HFFc6 (cell line): Measurements from ENCODE around the gene DENND2D. TPM values are rescaled to one million over a fixed set of nuclear protein-coding genes. Genes with fewer than 3 reads are reported as not detected.

Experiments used
- DNase-seq: peaks from one replicate; pipeline ENCODE4 v3.0.0-alpha.2; 2018
- H3K27ac Mint-ChIP-seq: 2 replicates; pipeline ENCODE4 v1.8.0; 2020; ENCODE audit warnings: mild to moderate bottlenecking, mixed read lengths
- H3K27me3 Mint-ChIP-seq: 2 replicates; pipeline ENCODE4 v1.8.0; 2021; ENCODE audit warnings: mild to moderate bottlenecking, moderate library complexity, mixed read lengths; ENCODE audit not compliant: insufficient read depth
- H3K36me3 Mint-ChIP-seq: 2 replicates; pipeline ENCODE4 v1.8.0; 2021; ENCODE audit warnings: low read depth, mixed read lengths
- H3K4me1 Mint-ChIP-seq: 2 replicates; pipeline ENCODE4 v1.8.0; 2020; ENCODE audit warnings: low read depth, mixed read lengths
- H3K4me3 Mint-ChIP-seq: 2 replicates; pipeline ENCODE4 v1.8.0; 2020; ENCODE audit warnings: mild to moderate bottlenecking, moderate library complexity, mixed read lengths
- H3K9me3 Mint-ChIP-seq: 2 replicates; pipeline ENCODE4 v1.8.0; 2020; ENCODE audit warnings: mild to moderate bottlenecking, mixed read lengths
- CTCF ChIP-seq: fragments of 200-600 bp; sonication (generic); IDR thresholded peaks from 2 replicates; pipeline ENCODE4 v1.5.0; 2021; ENCODE audit warnings: antibody characterized with exemption, mild to moderate bottlenecking
- total RNA-seq, 6 experiments: library from RNA; stranded (reverse); fragmentation: NEBNext Ultra II Directional; extraction: Animal tissue kit (Norgen Biotek cat#: 25700); gene quantifications; 2 replicates in 1 of 6; 3 replicates in 5 of 6; pipeline ENCODE4 v1.2.3, GENCODE V29; 2021

Gene DENND2D
- total RNA-seq, 6 experiments from 2014 or later: 0.92 to 4.0 (median 3.7) TPM

GRCh38 chr1:111148376-111148881 is 52.0 kb downstream of the DENND2D start:
- TF ChIP-seq CTCF: no peak
- no peak for DNase-seq
- H3K27me3 Mint-ChIP-seq: no peaks in the 10 kb centered on the region
- H3K4me3 Mint-ChIP-seq: no peak overlapping the region
- no peaks in the 10 kb centered on the region for H3K9me3 Mint-ChIP-seq
- peaks cover 33% of the 10 kb centered on the region for H3K4me1 Mint-ChIP-seq
- H3K36me3 Mint-ChIP-seq: peaks cover 40% of the 10 kb centered on the region
- no peak overlapping the region for H3K27ac Mint-ChIP-seq

- no peak overlapping the region for H3K27ac Mint-ChIP-seq
- peaks cover 35% of the 10 kb centered on the region for H3K36me3 Mint-ChIP-seq
- TF ChIP-seq CTCF: no peak
- no peak overlapping the region for H3K4me3 Mint-ChIP-seq
- H3K9me3 Mint-ChIP-seq: no peaks in the 10 kb centered on the region
- peaks cover 37% of the 10 kb centered on the region for H3K4me1 Mint-ChIP-seq
- DNase-seq: no peak
- no peaks in the 10 kb centered on the region for H3K27me3 Mint-ChIP-seq
Measured at GRCh38 chr1:111147948-111148347, 52.5 kb downstream of the DENND2D start.

GRCh38 chr1:111145963-111146768 is 54.3 kb downstream of the DENND2D start:
- peaks cover 21% of the 10 kb centered on the region for H3K36me3 Mint-ChIP-seq
- H3K27ac Mint-ChIP-seq: peak overlapping the region; percentile 17
- TF ChIP-seq CTCF: no peak
- no peak overlapping the region; the same call in 1 of the 2 replicates for H3K4me3 Mint-ChIP-seq
- no peaks in the 10 kb centered on the region for H3K27me3 Mint-ChIP-seq
- peaks cover 55% of the 10 kb centered on the region for H3K4me1 Mint-ChIP-seq
- H3K9me3 Mint-ChIP-seq: no peaks in the 10 kb centered on the region
- no peak for DNase-seq

GRCh38 chr1:111145542-111145941 is 54.9 kb downstream of the DENND2D start:
- no peak for DNase-seq
- H3K27ac Mint-ChIP-seq: no peak overlapping the region
- H3K4me3 Mint-ChIP-seq: no peak overlapping the region
- no peaks in the 10 kb centered on the region for H3K9me3 Mint-ChIP-seq
- H3K27me3 Mint-ChIP-seq: no peaks in the 10 kb centered on the region
- no peak for TF ChIP-seq CTCF
- peaks cover 57% of the 10 kb centered on the region for H3K4me1 Mint-ChIP-seq
- peaks cover 20% of the 10 kb centered on the region for H3K36me3 Mint-ChIP-seq

GRCh38 chr1:111142356-111142975 is 58.0 kb downstream of the DENND2D start:
- H3K36me3 Mint-ChIP-seq: peaks cover 11% of the 10 kb centered on the region
- peaks cover 63% of the 10 kb centered on the region for H3K4me1 Mint-ChIP-seq
- H3K9me3 Mint-ChIP-seq: no peaks in the 10 kb centered on the region
- H3K4me3 Mint-ChIP-seq: no peak overlapping the region; the same call in 1 of the 2 replicates
- H3K27me3 Mint-ChIP-seq: peaks cover 2% of the 10 kb centered on the region; the same call in 1 of the 2 replicates
- H3K27ac Mint-ChIP-seq: no peak overlapping the region; the same call in 1 of the 2 replicates
- DNase-seq: no peak
- TF ChIP-seq CTCF: no peak
